Activated naive CD8-positive, alpha-beta T cell treated with anti-CD3 and anti-CD28 coated beads, Interleukin-2, amount 10 ng/mL, durations not matched to agents 7 days and 5 days (primary cell): ENCODE measurements around the gene MOB3A. TPM values are rescaled to one million over a fixed set of nuclear protein-coding genes. Genes with fewer than 3 reads are reported as not detected.

ENCODE experiments used
- ATAC-seq: fragments of 150-1000 bp; cut with Tn5 transposase; one replicate; pipeline ENCODE4 v1.10.0; 2021; ENCODE audit warnings: low read depth, moderate library complexity
- POLR2A ChIA-PET: fragments of 350-600 bp; sonication (Branson Sonifier 250); formaldehyde crosslinking; loops from one replicate; lab custom pipeline; 2021; ENCODE audit warnings: antibody characterized with exemption; lab: Charles Lee
- DNase-seq: peaks from one replicate; pipeline ENCODE4 v3.0.0; 2021
- H3K27ac Mint-ChIP-seq: one replicate; pipeline ENCODE4 v1.8.0; 2022; ENCODE audit warnings: mild to moderate bottlenecking, mixed read lengths
- H3K27me3 Mint-ChIP-seq: one replicate; pipeline ENCODE4 v1.8.0; 2022; ENCODE audit warnings: mild to moderate bottlenecking, moderate library complexity, mixed read lengths
- H3K36me3 Mint-ChIP-seq: one replicate; pipeline ENCODE4 v1.8.0; 2021; ENCODE audit warnings: mild to moderate bottlenecking, mixed read lengths
- H3K4me1 Mint-ChIP-seq: one replicate; pipeline ENCODE4 v1.8.0; 2021; ENCODE audit warnings: mixed read lengths
- H3K4me3 Mint-ChIP-seq: one replicate; pipeline ENCODE4 v1.8.0; 2022; ENCODE audit warnings: mild to moderate bottlenecking, moderate library complexity, mixed read lengths
- H3K9me3 Mint-ChIP-seq: one replicate; pipeline ENCODE4 v1.8.0; 2021; ENCODE audit warnings: mixed read lengths
- total RNA-seq, 2 experiments: library from RNA; stranded (reverse); gene quantifications; one replicate each; pipeline ENCODE4 v1.2.3, GENCODE V29; 2021

MOB3A gene
- total RNA-seq, 2 experiments from 2014 or later = 190 to 200 TPM

- peaks cover 2% of the 10 kb centered on the region for H3K4me1 Mint-ChIP-seq
- H3K27ac Mint-ChIP-seq = no peak overlapping the region
- ATAC-seq = no peak
- no peaks in the 10 kb centered on the region for H3K27me3 Mint-ChIP-seq
- POLR2A ChIA-PET = interaction anchor here (0.5 kb wide), 1 partner anchor 8 kb away, joined by 3 read pairs; no protein-coding TSS in a partner anchor
- no peaks in the 10 kb centered on the region for H3K9me3 Mint-ChIP-seq
- DNase-seq = no peak
- H3K36me3 Mint-ChIP-seq = peaks cover 27% of the 10 kb centered on the region
- no peak overlapping the region for H3K4me3 Mint-ChIP-seq
Observed at GRCh38 chr19:2110822-2111221, 14.7 kb upstream of the MOB3A start.

GRCh38 chr19:2109046-2109864 is 13.1 kb upstream of the MOB3A start:
- Mint-ChIP-seq H3K9me3 (peaks cover 3% of the 10 kb centered on the region), H3K4me3 (no peak overlapping the region), H3K36me3 (peaks cover 39% of the 10 kb centered on the region), H3K27ac (no peak overlapping the region), H3K4me1 (no peaks in the 10 kb centered on the region), H3K27me3 (no peaks in the 10 kb centered on the region)
- POLR2A ChIA-PET = interaction anchor here (0.6 kb wide), 1 partner anchor 37 kb away, joined by 3 read pairs; no protein-coding TSS in a partner anchor
- ATAC-seq (no peak), DNase-seq (no peak)

GRCh38 chr19:2108251-2109016 is 12.3 kb upstream of the MOB3A start:
- DNase-seq = no peak
- no peaks in the 10 kb centered on the region for H3K4me1 Mint-ChIP-seq
- peaks cover 43% of the 10 kb centered on the region for H3K36me3 Mint-ChIP-seq
- H3K27ac Mint-ChIP-seq = no peak overlapping the region
- peaks cover 5% of the 10 kb centered on the region for H3K9me3 Mint-ChIP-seq
- no peak overlapping the region for H3K4me3 Mint-ChIP-seq
- no peak for ATAC-seq
- no peaks in the 10 kb centered on the region for H3K27me3 Mint-ChIP-seq
- POLR2A ChIA-PET = no interaction called here

GRCh38 chr19:2103045-2103707 is 7.0 kb upstream of the MOB3A start:
- no peak for ATAC-seq
- Mint-ChIP-seq H3K36me3 (peaks cover 49% of the 10 kb centered on the region), H3K4me3 (no peak overlapping the region), H3K4me1 (peaks cover 2% of the 10 kb centered on the region), H3K27me3 (no peaks in the 10 kb centered on the region), H3K27ac (no peak overlapping the region), H3K9me3 (peaks cover 5% of the 10 kb centered on the region)
- POLR2A ChIA-PET = no interaction called here
- DNase-seq = no peak

- ATAC-seq (no peak), DNase-seq (no peak)
- Mint-ChIP-seq H3K27ac (no peak overlapping the region), H3K36me3 (peaks cover 39% of the 10 kb centered on the region), H3K27me3 (no peaks in the 10 kb centered on the region), H3K4me3 (no peak overlapping the region), H3K4me1 (peaks cover 5% of the 10 kb centered on the region), H3K9me3 (peaks cover 5% of the 10 kb centered on the region)
- POLR2A ChIA-PET = interaction anchor here (0.7 kb wide), 1 partner anchor 9 kb away, joined by 3 read pairs; no protein-coding TSS in a partner anchor
Observed at GRCh38 chr19:2101417-2102335, 5.5 kb upstream of the MOB3A start.

- Mint-ChIP-seq H3K36me3 (peaks cover 32% of the 10 kb centered on the region), H3K27ac (no peak overlapping the region), H3K4me1 (peaks cover 5% of the 10 kb centered on the region), H3K27me3 (no peaks in the 10 kb centered on the region), H3K4me3 (no peak overlapping the region), H3K9me3 (peaks cover 5% of the 10 kb centered on the region)
- POLR2A ChIA-PET = no interaction called here
- no peak for ATAC-seq
- DNase-seq = no peak
Observed at GRCh38 chr19:2100719-2101061, 4.6 kb upstream of the MOB3A start.

- POLR2A ChIA-PET = no interaction called here
- Mint-ChIP-seq H3K27me3 (no peaks in the 10 kb centered on the region), H3K36me3 (peaks cover 30% of the 10 kb centered on the region), H3K4me1 (peaks cover 5% of the 10 kb centered on the region), H3K27ac (no peak overlapping the region), H3K9me3 (peaks cover 5% of the 10 kb centered on the region), H3K4me3 (no peak overlapping the region)
- DNase-seq = no peak
- no peak for ATAC-seq
Observed at GRCh38 chr19:2099937-2100718, 4.0 kb upstream of the MOB3A start.

- ATAC-seq (no peak), DNase-seq (no peak)
- peaks cover under 1% of the 10 kb centered on the region for H3K9me3 Mint-ChIP-seq
- H3K4me3 Mint-ChIP-seq = no peak overlapping the region
- no peak overlapping the region for H3K27ac Mint-ChIP-seq
- H3K36me3 Mint-ChIP-seq = peaks cover 31% of the 10 kb centered on the region
- POLR2A ChIA-PET = no interaction called here
- H3K4me1 Mint-ChIP-seq = peaks cover 9% of the 10 kb centered on the region
- no peaks in the 10 kb centered on the region for H3K27me3 Mint-ChIP-seq
Observed at GRCh38 chr19:2099054-2099501, 3.0 kb upstream of the MOB3A start.

- POLR2A ChIA-PET = interaction anchor here (0.6 to 1.3 kb wide), 5 partner anchors 12 to 56 kb away, joined by 3 to 11 read pairs (median 4); no protein-coding TSS in a partner anchor
Observed at GRCh38 chr19:2097886-2098327, 1.8 kb upstream of the MOB3A start.

GRCh38 chr19:2097203-2097885 is 1.2 kb upstream of the MOB3A start:
- DNase-seq (peak; percentile 53), ATAC-seq (peak; percentile 0)
- peak overlapping the region; percentile 86 for H3K4me3 Mint-ChIP-seq
- H3K36me3 Mint-ChIP-seq = peaks cover 35% of the 10 kb centered on the region
- peak overlapping the region; percentile 77 for H3K27ac Mint-ChIP-seq
- no peaks in the 10 kb centered on the region for H3K27me3 Mint-ChIP-seq
- H3K9me3 Mint-ChIP-seq = no peaks in the 10 kb centered on the region
- peaks cover 11% of the 10 kb centered on the region for H3K4me1 Mint-ChIP-seq
- POLR2A ChIA-PET = interaction anchor here (0.6 to 1.3 kb wide), 5 partner anchors 12 to 55 kb away, joined by 3 to 11 read pairs (median 4); no protein-coding TSS in a partner anchor

More at GRCh38 chr19:2097886-2098327, 1.8 kb upstream of the MOB3A start:
- Mint-ChIP-seq H3K4me3 (peak overlapping the region; percentile 86), H3K27me3 (no peaks in the 10 kb centered on the region), H3K27ac (no peak overlapping the region), H3K9me3 (no peaks in the 10 kb centered on the region), H3K36me3 (peaks cover 31% of the 10 kb centered on the region), H3K4me1 (peaks cover 9% of the 10 kb centered on the region)
- ATAC-seq (no peak), DNase-seq (no peak)

- Mint-ChIP-seq H3K9me3 (no peaks in the 10 kb centered on the region), H3K27me3 (no peaks in the 10 kb centered on the region), H3K27ac (peak within 1 kb of the TSS; percentile 96), H3K4me3 (peak within 1 kb of the TSS; percentile 90), H3K4me1 (peaks cover 11% of the 10 kb centered on the region), H3K36me3 (peaks cover 33% of the 10 kb centered on the region)
- ATAC-seq = peak; percentile 88
- POLR2A ChIA-PET = interaction anchor here (0.9 to 5.3 kb wide), 6 partner anchors 11 to 199 kb away, joined by 3 to 180 read pairs (median 8); partner anchors contain the start of gene MKNK2
- DNase-seq = peak; percentile 100
Observed at GRCh38 chr19:2096480-2097202, 515 bp upstream of the MOB3A start, which contains the start of gene IZUMO4. Gene IZUMO4, plus strand, starts transcription at chr19:2096915. Its CDS starts 31 bp downstream, at chr19:2096946.
